Spleen (tissue), 7 donors: Measurements from ENCODE around the gene CLIP2.

Source experiments
- POLR2A ChIP-seq, 3 donors: fragments of 450-650 bp; IDR thresholded peaks; one replicate each; pipeline ENCODE4 v1.5.1; 2017; ENCODE audit warnings: antibody characterized with exemption in 3 of 3, mild to moderate bottlenecking in 1 of 3
- TF ChIP-seq, protein P1 (sequence below), 11 experiments: fragments of 200-600 bp in 7 of 11; fragments of 450-650 bp in 4 of 11; sonication (generic) in 4 of 11; IDR thresholded peaks in 8 of 11; conservative IDR thresholded peaks in 3 of 11; 1 replicate in 7 of 11; 2 replicates in 4 of 11; pipeline versions ENCODE4 v1.4.0 to v1.8.0; 2016 to 2021; ENCODE audit warnings: antibody characterized with exemption in 11 of 11, inconsistent platforms in 4 of 11, mild to moderate bottlenecking in 1 of 11
- donor health status: DM: no; HTN: no; CAD: no; lungs with moderate emphysema.
- donor health status: DM: no; HTN: no; CAD: no.
- donor health status: DM: no; HTN: no; CAD: no.

DNA sequence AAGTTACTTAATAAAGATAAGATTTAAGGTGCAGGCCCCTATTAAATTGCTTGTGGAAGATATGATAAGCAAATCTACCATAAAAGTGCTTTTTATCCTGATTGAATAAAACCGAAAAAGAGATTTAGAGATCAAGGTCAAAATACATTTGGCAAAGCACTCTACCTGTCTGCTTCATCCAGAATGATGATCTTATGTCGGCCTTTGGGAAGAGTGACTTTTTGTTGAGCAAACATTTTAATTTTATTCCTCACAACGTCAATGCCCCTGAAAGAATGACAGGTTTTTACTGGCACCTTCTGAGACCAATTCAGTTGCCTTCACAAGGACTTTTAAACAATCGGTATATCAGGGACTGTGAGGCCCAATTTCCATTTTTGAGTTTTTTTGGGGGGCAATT, 42.7 kb upstream of the CLIP2 start:
- TF ChIP-seq, protein P1, sequence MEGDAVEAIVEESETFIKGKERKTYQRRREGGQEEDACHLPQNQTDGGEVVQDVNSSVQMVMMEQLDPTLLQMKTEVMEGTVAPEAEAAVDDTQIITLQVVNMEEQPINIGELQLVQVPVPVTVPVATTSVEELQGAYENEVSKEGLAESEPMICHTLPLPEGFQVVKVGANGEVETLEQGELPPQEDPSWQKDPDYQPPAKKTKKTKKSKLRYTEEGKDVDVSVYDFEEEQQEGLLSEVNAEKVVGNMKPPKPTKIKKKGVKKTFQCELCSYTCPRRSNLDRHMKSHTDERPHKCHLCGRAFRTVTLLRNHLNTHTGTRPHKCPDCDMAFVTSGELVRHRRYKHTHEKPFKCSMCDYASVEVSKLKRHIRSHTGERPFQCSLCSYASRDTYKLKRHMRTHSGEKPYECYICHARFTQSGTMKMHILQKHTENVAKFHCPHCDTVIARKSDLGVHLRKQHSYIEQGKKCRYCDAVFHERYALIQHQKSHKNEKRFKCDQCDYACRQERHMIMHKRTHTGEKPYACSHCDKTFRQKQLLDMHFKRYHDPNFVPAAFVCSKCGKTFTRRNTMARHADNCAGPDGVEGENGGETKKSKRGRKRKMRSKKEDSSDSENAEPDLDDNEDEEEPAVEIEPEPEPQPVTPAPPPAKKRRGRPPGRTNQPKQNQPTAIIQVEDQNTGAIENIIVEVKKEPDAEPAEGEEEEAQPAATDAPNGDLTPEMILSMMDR (IDR thresholded peaks at IDR 0.05 in 8 of 11, conservative IDR thresholded peaks at IDR 0.05 in 3 of 11): no peak
- no peak for TF ChIP-seq POLR2A (IDR thresholded peaks at IDR 0.05)
